Keratinocyte (primary cell): Measurements from ENCODE around the gene ETNK1. TPM values are rescaled to one million over a fixed set of nuclear protein-coding genes. Genes with fewer than 3 reads are reported as not detected.

Experiments used
- DNase-seq: peaks from one replicate; pipeline ENCODE4 v3.0.0-alpha.2; 2011; ENCODE audit warnings: low read depth, missing footprints, low spot score
- FAIRE-seq: peaks from 2 replicates; lab custom pipeline; 2011; peaks lifted over from hg19 to GRCh38; lab: Jason Lieb, UNC
- H2AFZ ChIP-seq: 2 replicates; pipeline ENCODE4 v1.6.0; 2012; ENCODE audit warnings: low read length, control low read depth, inconsistent platforms; ENCODE audit not compliant: control insufficient read depth
- H3K27ac ChIP-seq: 2 replicates; pipeline ENCODE4 v1.5.1; 2011; ENCODE audit warnings: low read length; ENCODE audit not compliant: control insufficient read depth, insufficient read depth
- H3K27me3 ChIP-seq: 3 replicates; pipeline ENCODE4 v1.6.0; 2011; ENCODE audit warnings: low read length; ENCODE audit not compliant: control insufficient read depth, insufficient read depth; ENCODE audit errors: extremely low read depth
- H3K36me3 ChIP-seq, 2 experiments: 2 replicates in 1 of 2; 3 replicates in 1 of 2; pipeline ENCODE4 v1.5.1; 2011; ENCODE audit warnings: low read length in 2 of 2, mild to moderate bottlenecking in 1 of 2; ENCODE audit not compliant: control insufficient read depth in 2 of 2, insufficient read depth in 2 of 2; ENCODE audit errors: extremely low read depth in 1 of 2
- H3K4me1 ChIP-seq: 3 replicates; pipeline ENCODE4 v1.5.1; 2011; ENCODE audit warnings: low read length; ENCODE audit not compliant: control insufficient read depth, insufficient read depth; ENCODE audit errors: extremely low read depth
- H3K4me2 ChIP-seq: 3 replicates; pipeline ENCODE4 v1.6.0; 2011; ENCODE audit warnings: low read depth, low read length; ENCODE audit not compliant: control insufficient read depth, insufficient read depth; ENCODE audit errors: extremely low read depth
- H3K4me3 ChIP-seq, 3 experiments: fragments of 200-600 bp in 1 of 3; sonication (generic) in 1 of 3; 2 replicates in 2 of 3; 3 replicates in 1 of 3; pipeline ENCODE4 v1.5.1; 2011 to 2016; ENCODE audit warnings: low read length in 3 of 3, mild to moderate bottlenecking in 3 of 3, control low read depth in 2 of 3, inconsistent platforms in 1 of 3, low read depth in 1 of 3, mixed read lengths in 1 of 3, mixed run types in 1 of 3, moderate library complexity in 1 of 3; ENCODE audit not compliant: control insufficient read depth in 2 of 3, insufficient read depth in 2 of 3; ENCODE audit errors: extremely low read depth in 1 of 3
- H3K79me2 ChIP-seq: 2 replicates; pipeline ENCODE4 v1.6.0; 2012; ENCODE audit warnings: low read length; ENCODE audit not compliant: control insufficient read depth, insufficient read depth
- H3K9ac ChIP-seq: 3 replicates; pipeline ENCODE4 v1.6.0; 2011; ENCODE audit warnings: low read length; ENCODE audit not compliant: control insufficient read depth, insufficient read depth; ENCODE audit errors: extremely low read depth
- H3K9me1 ChIP-seq: 3 replicates; pipeline ENCODE4 v1.6.0; 2011; ENCODE audit warnings: low read length; ENCODE audit not compliant: control insufficient read depth, insufficient read depth; ENCODE audit errors: extremely low read depth
- H3K9me3 ChIP-seq: 2 replicates; pipeline ENCODE4 v1.5.1; 2012; ENCODE audit warnings: low read depth, low read length; ENCODE audit not compliant: control insufficient read depth
- H4K20me1 ChIP-seq: 3 replicates; pipeline ENCODE4 v1.6.0; 2011; ENCODE audit warnings: low read length; ENCODE audit not compliant: control insufficient read depth, insufficient read depth; ENCODE audit errors: extremely low read depth
- CTCF ChIP-seq, 3 experiments: IDR thresholded peaks in 1 of 3; conservative IDR thresholded peaks in 1 of 3; optimal IDR thresholded peaks in 1 of 3; 2 replicates in 2 of 3; 3 replicates in 1 of 3; pipeline versions ENCODE3 to v1.5.1; 2011; ENCODE audit warnings: low read length in 3 of 3, mild to moderate bottlenecking in 3 of 3, moderate library complexity in 2 of 3, control low read depth in 1 of 3, inconsistent platforms in 1 of 3; ENCODE audit not compliant: insufficient read depth in 2 of 3; ENCODE audit errors: extremely low read depth in 1 of 3
- EZH2 ChIP-seq: IDR thresholded peaks from one replicate; pipeline ENCODE4 v1.6.1; 2012; ENCODE audit warnings: inconsistent platforms, mild to moderate bottlenecking, low read length, moderate library complexity
- dilution Hi-C: fragments of 300-500 bp; cut with MboI; formaldehyde crosslinking; loops from one replicate; pipeline ENCODE4 v1.7.0; 2020; ENCODE audit warnings: low sequenced_read_pairs; ENCODE audit not compliant: extremely low pct_ligation_motif_present
- polyA plus RNA-seq, 5 experiments: library from polyadenylated mRNA; depleted of rRNA in 3 of 5; stranded (reverse) in 3 of 5; stranded (forward) in 1 of 5; unstranded in 1 of 5; fragments of >200 nt; gene quantifications; 1 replicate in 1 of 5; 2 replicates in 3 of 5; 3 replicates in 1 of 5; pipeline versions ENCODE4 v1.2.1 to v1.2.3, GENCODE V29; 2011 to 2012; ENCODE audit warnings: missing spikeins in 2 of 5, low read depth in 1 of 5, low replicate concordance in 1 of 5

ETNK1 gene
- polyA plus RNA-seq, 1 donor (not counting 4 experiments of a cell fraction or from before 2014, with no cell fraction given) = 20.3 TPM

- no peak overlapping the region for H2AFZ ChIP-seq
- H4K20me1 ChIP-seq = no peaks in the 10 kb centered on the region
- H3K9ac ChIP-seq = no peak overlapping the region
- H3K9me1 ChIP-seq = no peaks in the 10 kb centered on the region
- H3K27ac ChIP-seq = no peak overlapping the region
- no peak for FAIRE-seq
- no peaks in the 10 kb centered on the region for H3K9me3 ChIP-seq
- no peaks in the 10 kb centered on the region for H3K27me3 ChIP-seq
- H3K4me3 ChIP-seq = no peak overlapping the region
- no peak for DNase-seq
- no peaks in the 10 kb centered on the region for H3K79me2 ChIP-seq
- H3K4me1 ChIP-seq = no peaks in the 10 kb centered on the region
- H3K36me3 ChIP-seq = no peaks in the 10 kb centered on the region
- dilution Hi-C loops = no loop called here
- H3K4me2 ChIP-seq = no peak overlapping the region
- no peak for TF ChIP-seq EZH2
- no peak for TF ChIP-seq CTCF (optimal IDR thresholded peaks at IDR 0.05 in 1 of 3, IDR thresholded peaks at IDR 0.05 in 1 of 3, conservative IDR thresholded peaks at IDR 0.05 in 1 of 3; ENCODE audit: extremely low read depth in 1 of 3, insufficient read depth in 2 of 3, low read length in 3 of 3)
Measured at GRCh38 chr12:22672951-22673350, 48.0 kb downstream of the ETNK1 start.

DNA sequence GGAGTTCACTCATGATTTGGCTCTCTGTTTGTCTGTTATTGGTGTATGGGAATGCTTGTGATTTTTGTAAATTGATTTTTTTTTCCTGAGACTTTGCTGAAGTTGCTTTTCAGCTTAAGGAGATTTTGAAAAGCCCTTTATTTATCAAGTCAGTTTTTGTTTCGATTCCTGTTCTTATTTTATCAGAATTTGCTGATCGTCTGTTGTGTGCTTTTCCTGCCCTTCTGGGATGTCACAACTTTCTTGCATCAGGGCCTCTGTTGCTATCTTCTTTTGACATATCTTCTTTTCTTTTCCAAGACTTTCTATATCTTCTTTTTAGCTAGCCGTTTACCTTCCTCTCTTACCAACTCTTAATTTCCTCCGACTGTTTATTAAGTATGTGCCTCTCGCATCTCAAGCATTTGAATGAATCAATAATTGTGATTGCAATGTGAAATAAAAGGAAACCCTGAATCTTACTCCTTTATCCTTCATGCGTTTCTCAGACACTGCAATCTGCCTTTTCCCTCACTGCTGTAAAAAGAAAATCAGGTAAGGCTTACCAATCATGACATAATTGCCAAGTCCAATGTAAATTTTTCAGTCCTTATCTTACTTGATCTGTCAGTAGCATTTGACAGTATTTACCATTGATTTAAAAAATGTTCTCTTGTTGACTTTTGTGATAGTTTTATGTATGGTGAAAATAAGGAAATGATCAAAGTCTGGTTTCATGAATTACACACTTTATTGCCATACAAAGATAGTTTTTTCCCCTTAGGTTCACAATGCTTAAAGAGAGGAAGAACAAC lies 53.0 kb downstream of the ETNK1 start:
- no peaks in the 10 kb centered on the region for H3K9me3 ChIP-seq
- peaks cover 3 to 7% of the 10 kb centered on the region in 2 experiments for H3K36me3 ChIP-seq
- TF ChIP-seq EZH2 = no peak
- TF ChIP-seq CTCF (optimal IDR thresholded peaks at IDR 0.05 in 1 of 3, IDR thresholded peaks at IDR 0.05 in 1 of 3, conservative IDR thresholded peaks at IDR 0.05 in 1 of 3; ENCODE audit: extremely low read depth in 1 of 3, insufficient read depth in 2 of 3, low read length in 3 of 3) = no peak
- H3K27ac ChIP-seq = no peak overlapping the region
- H3K4me2 ChIP-seq = no peak overlapping the region
- H3K9ac ChIP-seq = no peak overlapping the region
- H3K4me1 ChIP-seq = no peaks in the 10 kb centered on the region
- no peaks in the 10 kb centered on the region for H3K9me1 ChIP-seq
- no peaks in the 10 kb centered on the region for H4K20me1 ChIP-seq
- DNase-seq (no peak), FAIRE-seq (no peak)
- dilution Hi-C loops = no loop called here
- H3K27me3 ChIP-seq = no peaks in the 10 kb centered on the region
- no peak overlapping the region for H2AFZ ChIP-seq
- H3K4me3 ChIP-seq = no peak overlapping the region
- H3K79me2 ChIP-seq = no peaks in the 10 kb centered on the region
